Measurements from ENCODE around the gene PTPN4.
"Not testable (repeated sequence)": the region's sequence is repeated elsewhere in the genome, so short reads cannot be mapped to it uniquely, and the experiment has no call there.

PTPN4 gene

GRCh38 chr2:120022505-120022904 lies 262.8 kb downstream of the PTPN4 start:
- not testable (repeated sequence) for FAIRE-seq

- no peak for FAIRE-seq
Measured at GRCh38 chr2:120026890-120027289, 267.2 kb downstream of the PTPN4 start.

- FAIRE-seq = no peak
Measured at GRCh38 chr2:120028795-120029194, 269.1 kb downstream of the PTPN4 start.

GRCh38 chr2:120029672-120030640 lies 270.2 kb downstream of the PTPN4 start:
- no peak for FAIRE-seq

GRCh38 chr2:120032297-120032696 lies 272.6 kb downstream of the PTPN4 start:
- FAIRE-seq = no peak
